Measurements from ENCODE around the gene SEC22A.

The SEC22A gene

GRCh38 chr3:123263941-123264340, 62.2 kb downstream of the SEC22A start:
- H3K4me2 ChIP-seq (ENCODE audit: low read depth, low read length, poor library complexity, severe bottlenecking): no peak overlapping the region
- H3K9ac ChIP-seq (ENCODE audit: low read depth, low read length, poor library complexity, severe bottlenecking): no peak overlapping the region
- 0 out of 2 replicates have a peak, but pooled peaks cover 4% of the 10 kb centered on the region for H3K36me3 ChIP-seq (ENCODE audit: insufficient read depth, low read length)
- H3K9me3 ChIP-seq (ENCODE audit: insufficient read depth, low read depth, low read length): no peaks in the 10 kb centered on the region
- no peaks in the 10 kb centered on the region for H3K79me2 ChIP-seq (ENCODE audit: insufficient read depth, low read length)
- no peaks in the 10 kb centered on the region for H3K27me3 ChIP-seq (ENCODE audit: insufficient read depth, low read length, poor library complexity, severe bottlenecking)
- no peaks in the 10 kb centered on the region for H4K20me1 ChIP-seq (ENCODE audit: insufficient read depth, low read length, poor library complexity, severe bottlenecking)
- no peaks in the 10 kb centered on the region for H3K9me2 ChIP-seq (replicated peaks; ENCODE audit: low read depth, low read length)
- no peaks in the 10 kb centered on the region for H3K4me1 ChIP-seq (ENCODE audit: insufficient read depth, low read length, poor library complexity, severe bottlenecking)
- H2AFZ ChIP-seq (ENCODE audit: low read length): no peak overlapping the region
- H3K4me3 ChIP-seq (ENCODE audit: low read length, poor library complexity, severe bottlenecking): no peak overlapping the region
- TF ChIP-seq EZH2phosphoT487 (IDR thresholded peaks at IDR 0.05; ENCODE audit: borderline replicate concordance): no peak
- no peak for TF ChIP-seq CTCF (conservative IDR thresholded peaks at IDR 0.05; ENCODE audit: low read length)
- no peaks in the 10 kb centered on the region for H3F3A ChIP-seq (ENCODE audit: low read depth)

- H3K4me1 ChIP-seq (ENCODE audit: insufficient read depth, low read length, poor library complexity, severe bottlenecking): no peaks in the 10 kb centered on the region
- 0 out of 2 replicates have a peak, but pooled peaks cover 4% of the 10 kb centered on the region for H3K36me3 ChIP-seq (ENCODE audit: insufficient read depth, low read length)
- no peaks in the 10 kb centered on the region for H3K27me3 ChIP-seq (ENCODE audit: insufficient read depth, low read length, poor library complexity, severe bottlenecking)
- no peak overlapping the region for H3K4me2 ChIP-seq (ENCODE audit: low read depth, low read length, poor library complexity, severe bottlenecking)
- no peaks in the 10 kb centered on the region for H3K79me2 ChIP-seq (ENCODE audit: insufficient read depth, low read length)
- H3K9me3 ChIP-seq (ENCODE audit: insufficient read depth, low read depth, low read length): no peaks in the 10 kb centered on the region
- no peak overlapping the region for H3K4me3 ChIP-seq (ENCODE audit: low read length, poor library complexity, severe bottlenecking)
- no peak overlapping the region for H2AFZ ChIP-seq (ENCODE audit: low read length)
- no peak overlapping the region for H3K9ac ChIP-seq (ENCODE audit: low read depth, low read length, poor library complexity, severe bottlenecking)
- H3F3A ChIP-seq (ENCODE audit: low read depth): no peaks in the 10 kb centered on the region
- TF ChIP-seq EZH2phosphoT487 (IDR thresholded peaks at IDR 0.05; ENCODE audit: borderline replicate concordance): no peak
- no peak for TF ChIP-seq CTCF (conservative IDR thresholded peaks at IDR 0.05; ENCODE audit: low read length)
- H3K9me2 ChIP-seq (replicated peaks; ENCODE audit: low read depth, low read length): no peaks in the 10 kb centered on the region
- no peaks in the 10 kb centered on the region for H4K20me1 ChIP-seq (ENCODE audit: insufficient read depth, low read length, poor library complexity, severe bottlenecking)
Observed at GRCh38 chr3:123267821-123268220, 66.1 kb downstream of the SEC22A start.

- no peaks in the 10 kb centered on the region for H3F3A ChIP-seq (ENCODE audit: low read depth)
- H4K20me1 ChIP-seq (ENCODE audit: insufficient read depth, low read length, poor library complexity, severe bottlenecking): no peaks in the 10 kb centered on the region
- H2AFZ ChIP-seq (ENCODE audit: low read length): no peak overlapping the region
- H3K4me1 ChIP-seq (ENCODE audit: insufficient read depth, low read length, poor library complexity, severe bottlenecking): no peaks in the 10 kb centered on the region
- no peak overlapping the region for H3K9ac ChIP-seq (ENCODE audit: low read depth, low read length, poor library complexity, severe bottlenecking)
- no peaks in the 10 kb centered on the region for H3K27me3 ChIP-seq (ENCODE audit: insufficient read depth, low read length, poor library complexity, severe bottlenecking)
- H3K4me3 ChIP-seq (ENCODE audit: low read length, poor library complexity, severe bottlenecking): no peak overlapping the region
- H3K9me3 ChIP-seq (ENCODE audit: insufficient read depth, low read depth, low read length): no peaks in the 10 kb centered on the region
- H3K36me3 ChIP-seq (ENCODE audit: insufficient read depth, low read length): 0 out of 2 replicates have a peak, but pooled peaks cover 4% of the 10 kb centered on the region
- TF ChIP-seq EZH2phosphoT487 (IDR thresholded peaks at IDR 0.05; ENCODE audit: borderline replicate concordance): no peak
- no peak for TF ChIP-seq CTCF (conservative IDR thresholded peaks at IDR 0.05; ENCODE audit: low read length)
- H3K9me2 ChIP-seq (replicated peaks; ENCODE audit: low read depth, low read length): no peaks in the 10 kb centered on the region
- H3K79me2 ChIP-seq (ENCODE audit: insufficient read depth, low read length): no peaks in the 10 kb centered on the region
- H3K4me2 ChIP-seq (ENCODE audit: low read depth, low read length, poor library complexity, severe bottlenecking): no peak overlapping the region
Observed at GRCh38 chr3:123270818-123271217, 69.1 kb downstream of the SEC22A start.
